Mesenchymal stem cell (in vitro differentiated cells and primary cell): ENCODE results near the gene SYMPK.

ENCODE experiments used
- DNase-seq: peaks from one replicate; pipeline ENCODE4 v3.0.0-alpha.2; 2013
- H2AFZ ChIP-seq: one replicate; pipeline ENCODE4 v1.6.1; 2013; ENCODE audit warnings: low read depth, mild to moderate bottlenecking, control low read depth, inconsistent platforms, low read length, moderate library complexity
- H2AK5ac ChIP-seq: 2 replicates; pipeline ENCODE4 v1.6.1; 2013; ENCODE audit warnings: low read length, moderate library complexity, mild to moderate bottlenecking, inconsistent platforms; ENCODE audit not compliant: severe bottlenecking
- H2BK120ac ChIP-seq: one replicate; pipeline ENCODE4 v1.6.1; 2013; ENCODE audit warnings: low read depth, mild to moderate bottlenecking, inconsistent platforms, low read length, moderate library complexity
- H2BK12ac ChIP-seq, 2 experiments: one replicate each; pipeline ENCODE4 v1.6.1; 2013; ENCODE audit warnings: inconsistent platforms in 2 of 2, low read length in 2 of 2, mild to moderate bottlenecking in 2 of 2, moderate library complexity in 2 of 2, control low read depth in 1 of 2
- H2BK15ac ChIP-seq: one replicate; pipeline ENCODE4 v1.6.1; 2013; ENCODE audit warnings: mild to moderate bottlenecking, low read depth, inconsistent platforms; ENCODE audit not compliant: poor library complexity, severe bottlenecking
- H2BK5ac ChIP-seq: 2 replicates; pipeline ENCODE4 v1.6.1; 2013; ENCODE audit warnings: low read depth, mild to moderate bottlenecking, low read length, control low read depth, inconsistent platforms; ENCODE audit not compliant: poor library complexity, severe bottlenecking
- H3K14ac ChIP-seq, 2 experiments: one replicate each; pipeline ENCODE4 v1.6.1; 2013; ENCODE audit warnings: inconsistent platforms in 2 of 2, low read length in 2 of 2, control low read depth in 1 of 2, mild to moderate bottlenecking in 1 of 2, moderate library complexity in 1 of 2
- H3K18ac ChIP-seq, 2 experiments: one replicate each; pipeline ENCODE4 v1.6.1; 2013; ENCODE audit warnings: inconsistent platforms in 2 of 2, low read length in 2 of 2, control low read depth in 1 of 2, low read depth in 1 of 2, mild to moderate bottlenecking in 1 of 2
- H3K23ac ChIP-seq, 2 experiments: one replicate each; pipeline ENCODE4 v1.6.1; 2013; ENCODE audit warnings: inconsistent platforms in 2 of 2, low read length in 2 of 2, mild to moderate bottlenecking in 2 of 2, moderate library complexity in 2 of 2, control low read depth in 1 of 2
- H3K27ac ChIP-seq: 2 replicates; pipeline ENCODE4 v1.5.1; 2013; ENCODE audit warnings: mild to moderate bottlenecking, moderate library complexity, low read length, control low read depth, inconsistent platforms; ENCODE audit not compliant: poor library complexity, severe bottlenecking
- H3K27me3 ChIP-seq, 2 experiments: 2 replicates each; pipeline versions ENCODE4 v1.6.1 to v1.7.0; 2013; ENCODE audit warnings: low read length in 2 of 2, mild to moderate bottlenecking in 2 of 2, moderate library complexity in 2 of 2, control low read depth in 1 of 2, inconsistent platforms in 1 of 2; ENCODE audit not compliant: control insufficient read depth in 1 of 2, insufficient read depth in 1 of 2
- H3K36me3 ChIP-seq, 2 experiments: 2 replicates each; pipeline versions ENCODE4 v1.6.1 to v1.7.0; 2013; ENCODE audit warnings: low read length in 2 of 2, control low read depth in 1 of 2, inconsistent platforms in 1 of 2, low read depth in 1 of 2, mild to moderate bottlenecking in 1 of 2; ENCODE audit not compliant: insufficient read depth in 2 of 2, control insufficient read depth in 1 of 2
- H3K4ac ChIP-seq, 2 experiments: one replicate each; pipeline ENCODE4 v1.6.1; 2013; ENCODE audit warnings: inconsistent platforms in 2 of 2, low read length in 2 of 2, mild to moderate bottlenecking in 2 of 2, moderate library complexity in 2 of 2, control low read depth in 1 of 2, low read depth in 1 of 2
- H3K4me1 ChIP-seq: 2 replicates; pipeline ENCODE4 v1.6.1; 2013; ENCODE audit warnings: low read depth, low read length, control low read depth; ENCODE audit not compliant: control insufficient read depth, insufficient read depth
- H3K4me2 ChIP-seq: 2 replicates; pipeline ENCODE4 v1.6.1; 2013; ENCODE audit warnings: low read length, mild to moderate bottlenecking, inconsistent platforms; ENCODE audit not compliant: poor library complexity, severe bottlenecking
- H3K4me3 ChIP-seq, 2 experiments: 2 replicates each; pipeline versions ENCODE4 v1.5.1 to v1.7.0; 2013; ENCODE audit warnings: low read length in 2 of 2, mild to moderate bottlenecking in 2 of 2, control low read depth in 1 of 2, low read depth in 1 of 2; ENCODE audit not compliant: insufficient read depth in 1 of 2
- H3K79me1 ChIP-seq: replicated peaks from 2 replicates; pipeline ENCODE4 v1.6.1; 2013; ENCODE audit warnings: mild to moderate bottlenecking, control low read depth, low read length, inconsistent platforms; ENCODE audit not compliant: poor library complexity, severe bottlenecking
- H3K9ac ChIP-seq: 2 replicates; pipeline ENCODE4 v1.7.0; 2013; ENCODE audit warnings: mild to moderate bottlenecking, low read length, moderate library complexity
- H3K9me3 ChIP-seq: 2 replicates; pipeline ENCODE4 v1.7.0; 2013; ENCODE audit warnings: mild to moderate bottlenecking, low read length; ENCODE audit not compliant: control insufficient read depth
- H4K8ac ChIP-seq: one replicate; pipeline ENCODE4 v1.6.1; 2013; ENCODE audit warnings: inconsistent platforms, mild to moderate bottlenecking, low read length, moderate library complexity
- H4K91ac ChIP-seq: one replicate; pipeline ENCODE4 v1.6.1; 2013; ENCODE audit warnings: mild to moderate bottlenecking, low read length, inconsistent platforms
- WGBS: methylation state at CpG from one replicate; pipeline ENCODE4 v1.1.7; 2013; ENCODE audit warnings: mixed read lengths; 5-methylcytosine and 5-hydroxymethylcytosine counted together

SYMPK gene

GRCh38 chr19:45865269-45865948, 2.5 kb upstream of the SYMPK start:
- H2BK15ac ChIP-seq = no peak overlapping the region
- no peak overlapping the region for H3K4ac ChIP-seq
- no peaks in the 10 kb centered on the region for H3K9me3 ChIP-seq
- no peak for DNase-seq
- H3K14ac ChIP-seq = no peak overlapping the region
- H3K18ac ChIP-seq = no peak overlapping the region
- no peak overlapping the region for H4K91ac ChIP-seq
- no peak overlapping the region for H2BK5ac ChIP-seq
- H3K79me1 ChIP-seq = no peaks in the 10 kb centered on the region
- H3K27me3 ChIP-seq = peaks cover 33 to 46% of the 10 kb centered on the region in 2 experiments
- no peak overlapping the region for H2AK5ac ChIP-seq
- H2BK12ac ChIP-seq = no peak overlapping the region
- no peaks in the 10 kb centered on the region for H3K36me3 ChIP-seq
- peaks cover 9% of the 10 kb centered on the region for H3K4me1 ChIP-seq
- H2AFZ ChIP-seq = no peak overlapping the region
- no peak overlapping the region for H3K4me2 ChIP-seq
- no peak overlapping the region for H2BK120ac ChIP-seq
- no peak overlapping the region for H3K9ac ChIP-seq
- no peak overlapping the region for H3K23ac ChIP-seq
- H3K27ac ChIP-seq = no peak overlapping the region
- no peak overlapping the region for H3K4me3 ChIP-seq
- WGBS = 55% methylated on average over 6 of the region's 9 CpGs
- no peak overlapping the region for H4K8ac ChIP-seq

DNA sequence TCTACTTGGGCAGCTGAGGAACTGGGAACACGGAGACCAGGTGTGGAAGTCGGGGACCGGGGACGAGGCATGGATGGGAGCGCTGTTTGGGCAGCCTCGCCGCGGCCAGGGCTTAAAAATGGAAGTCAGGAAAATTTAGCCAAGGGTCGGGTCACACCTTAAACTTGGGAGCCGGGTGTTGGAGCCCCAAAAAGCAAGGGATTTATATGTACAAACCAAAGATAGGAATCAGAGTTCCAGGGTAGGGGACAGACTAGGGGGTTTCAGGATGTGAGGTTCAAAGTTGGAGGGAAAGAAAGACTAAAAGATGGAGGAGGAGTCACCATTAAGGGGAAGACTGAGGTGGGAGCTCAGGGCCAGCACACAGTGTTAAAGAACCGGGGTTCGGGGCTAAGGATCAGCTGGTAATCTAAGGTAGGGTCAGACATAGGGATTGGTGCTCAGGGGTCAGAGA, 1.7 kb upstream of the SYMPK start:
- peak overlapping the region in 1 of 2 experiments; percentile 30 for H3K4me3 ChIP-seq
- H4K91ac ChIP-seq = no peak overlapping the region
- H2BK15ac ChIP-seq = no peak overlapping the region
- H2BK120ac ChIP-seq = no peak overlapping the region
- peaks cover 3% of the 10 kb centered on the region in 2 experiments for H3K36me3 ChIP-seq
- no peak overlapping the region for H2BK12ac ChIP-seq
- no peak overlapping the region for H3K27ac ChIP-seq
- H3K4ac ChIP-seq = no peak overlapping the region
- H3K14ac ChIP-seq = no peak overlapping the region
- WGBS = 11% methylated on average over 12 of the region's 12 CpGs
- peaks cover 33 to 46% of the 10 kb centered on the region in 2 experiments for H3K27me3 ChIP-seq
- H3K9me3 ChIP-seq = no peaks in the 10 kb centered on the region
- H4K8ac ChIP-seq = no peak overlapping the region
- H3K9ac ChIP-seq = no peak overlapping the region
- peak overlapping the region; percentile 57 for H3K4me2 ChIP-seq
- no peak overlapping the region for H2AFZ ChIP-seq
- H3K4me1 ChIP-seq = peaks cover 9% of the 10 kb centered on the region
- no peaks in the 10 kb centered on the region for H3K79me1 ChIP-seq
- no peak overlapping the region for H3K23ac ChIP-seq
- no peak overlapping the region for H2AK5ac ChIP-seq
- no peak overlapping the region for H2BK5ac ChIP-seq
- no peak overlapping the region for H3K18ac ChIP-seq
- no peak for DNase-seq

DNA sequence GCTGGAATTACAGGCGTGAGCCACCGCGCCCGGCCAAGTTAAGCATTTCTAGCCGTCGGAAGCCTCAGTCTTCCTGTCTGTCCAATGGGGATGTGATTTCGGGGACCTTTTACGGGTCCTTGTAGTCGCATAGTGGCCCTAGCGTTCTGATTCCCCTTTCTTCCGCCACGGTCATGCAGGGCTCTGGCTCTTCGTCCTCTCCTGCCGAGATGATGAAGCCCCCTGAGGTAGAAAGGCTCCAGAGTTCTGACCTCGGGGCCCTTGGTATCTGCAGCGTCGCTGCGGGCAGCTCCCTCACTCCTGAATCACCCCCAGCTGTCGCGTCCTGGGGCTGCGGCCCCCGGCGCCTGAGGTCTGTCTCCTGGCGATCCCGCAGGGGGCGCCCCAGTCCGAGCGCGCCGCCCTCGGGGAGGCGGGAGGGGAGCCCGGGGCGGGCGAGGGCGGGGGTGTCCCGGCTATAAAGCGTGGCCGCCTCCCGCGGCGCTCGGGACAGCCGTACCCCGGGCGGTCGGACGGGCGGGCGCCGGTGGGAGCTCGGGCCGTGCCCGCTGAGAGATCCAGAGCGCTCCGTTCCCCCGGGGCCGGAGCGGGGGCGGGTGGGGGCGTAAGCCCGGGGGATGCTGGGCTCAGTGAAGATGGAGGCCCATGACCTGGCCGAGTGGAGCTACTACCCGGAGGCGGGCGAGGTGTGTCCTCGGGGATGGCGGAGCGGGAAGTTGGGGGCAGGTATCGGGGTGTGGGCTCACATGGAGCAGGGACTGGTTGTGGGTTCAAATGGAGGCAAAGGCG, 1.1 kb upstream of the SYMPK start, which contains the start of gene FOXA3:
Gene FOXA3, plus strand, starts transcription at position 487 of the 789 bp plus-strand sequence. Its CDS starts 131 bp downstream, at position 618.
- WGBS = 4% methylated on average over 65 of the region's 71 CpGs
- H3K79me1 ChIP-seq = peaks cover under 1% of the 10 kb centered on the region

DNA sequence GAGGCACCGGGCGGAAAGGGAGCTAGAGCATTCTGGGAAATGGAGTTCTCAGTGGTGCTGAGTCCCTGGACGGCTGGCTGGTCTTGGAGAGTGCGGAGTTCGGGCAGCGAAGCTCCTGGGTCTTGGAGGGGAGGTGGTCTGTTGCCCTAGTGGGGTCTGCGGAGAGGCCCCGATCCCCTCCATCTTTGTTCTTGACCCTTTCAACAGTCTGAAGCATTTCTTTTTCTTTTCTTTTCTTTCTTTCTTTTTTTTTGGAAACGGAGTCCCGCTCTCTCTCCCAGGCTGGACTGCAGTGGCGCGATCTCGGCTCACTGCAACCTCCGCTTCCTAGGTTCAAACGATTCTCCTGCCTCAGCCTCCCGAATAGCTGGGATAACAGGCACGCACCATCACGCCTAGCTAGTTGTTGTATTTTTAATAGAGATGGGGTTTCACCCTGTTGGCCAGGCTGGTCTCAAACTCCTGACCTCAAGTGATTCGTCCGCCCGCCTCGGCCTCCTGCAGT, 440 bp upstream of the SYMPK start:
- peak overlapping the region; percentile 28 for H4K8ac ChIP-seq

More for the DNA sequence above, 1.1 kb upstream of the SYMPK start, which contains the start of gene FOXA3:
- Histone ChIP-seq H4K91ac (no peak within 1 kb of the TSS), H3K4me2 (peak within 1 kb of the TSS; percentile 57), H3K14ac (no peak within 1 kb of the TSS), H3K4me3 (peak within 1 kb of the TSS; percentile 30 to 91), H2BK120ac (no peak within 1 kb of the TSS), H3K36me3 (peaks cover 9% of the 10 kb centered on the region in 2 experiments), H3K27ac (no peak within 1 kb of the TSS), H2AFZ (no peak within 1 kb of the TSS), H3K9ac (peak within 1 kb of the TSS; percentile 65), H3K23ac (peak within 1 kb of the TSS in 1 of 2 experiments; percentile 81), H4K8ac (peak within 1 kb of the TSS; percentile 28), H2BK12ac (peak within 1 kb of the TSS in 1 of 2 experiments; percentile 52), H3K18ac (peak within 1 kb of the TSS in 1 of 2 experiments; percentile 53), H3K27me3 (peaks cover 33 to 46% of the 10 kb centered on the region in 2 experiments), H2BK15ac (peak within 1 kb of the TSS; percentile 18), H3K4ac (no peak within 1 kb of the TSS), H2AK5ac (peak within 1 kb of the TSS; percentile 37), H2BK5ac (no peak within 1 kb of the TSS), H3K4me1 (peaks cover 9% of the 10 kb centered on the region), H3K9me3 (no peaks in the 10 kb centered on the region)
- peak; percentile 62 for DNase-seq

More for the DNA sequence above, 440 bp upstream of the SYMPK start:
- Histone ChIP-seq H3K36me3 (peaks cover 14 to 15% of the 10 kb centered on the region in 2 experiments), H3K4me1 (peaks cover 9% of the 10 kb centered on the region), H3K4me3 (peak overlapping the region in 1 of 2 experiments; percentile 91), H3K4ac (no peak overlapping the region), H2BK12ac (peak overlapping the region in 1 of 2 experiments; percentile 52), H2AFZ (no peak overlapping the region), H3K27ac (no peak overlapping the region), H3K79me1 (peaks cover 3% of the 10 kb centered on the region), H2AK5ac (no peak overlapping the region), H3K23ac (peak overlapping the region in 1 of 2 experiments; percentile 81), H2BK15ac (no peak overlapping the region), H3K14ac (no peak overlapping the region), H3K9ac (peak overlapping the region; percentile 65), H3K27me3 (peaks cover 33 to 43% of the 10 kb centered on the region in 2 experiments), H2BK5ac (no peak overlapping the region), H3K4me2 (peak overlapping the region; percentile 57), H4K91ac (no peak overlapping the region), H3K9me3 (no peaks in the 10 kb centered on the region), H3K18ac (peak overlapping the region in 1 of 2 experiments; percentile 53), H2BK120ac (no peak overlapping the region)
- 9% methylated on average over 17 of the region's 22 CpGs for WGBS
- no peak for DNase-seq
